HG02678 (cell line): ENCODE data around the gene SKAP1.
"Not testable (repeated sequence)": the region's sequence is repeated elsewhere in the genome, so short reads cannot be mapped to it uniquely, and the experiment has no call there.

Experiments used
- ATAC-seq: cut with Tn5 transposase; IDR thresholded peaks from one replicate; pipeline ENCODE4 v1.9.1; 2021; ENCODE audit warnings: mild to moderate bottlenecking, moderate library complexity; ENCODE audit not compliant: unreplicated experiment

SKAP1 gene

DNA sequence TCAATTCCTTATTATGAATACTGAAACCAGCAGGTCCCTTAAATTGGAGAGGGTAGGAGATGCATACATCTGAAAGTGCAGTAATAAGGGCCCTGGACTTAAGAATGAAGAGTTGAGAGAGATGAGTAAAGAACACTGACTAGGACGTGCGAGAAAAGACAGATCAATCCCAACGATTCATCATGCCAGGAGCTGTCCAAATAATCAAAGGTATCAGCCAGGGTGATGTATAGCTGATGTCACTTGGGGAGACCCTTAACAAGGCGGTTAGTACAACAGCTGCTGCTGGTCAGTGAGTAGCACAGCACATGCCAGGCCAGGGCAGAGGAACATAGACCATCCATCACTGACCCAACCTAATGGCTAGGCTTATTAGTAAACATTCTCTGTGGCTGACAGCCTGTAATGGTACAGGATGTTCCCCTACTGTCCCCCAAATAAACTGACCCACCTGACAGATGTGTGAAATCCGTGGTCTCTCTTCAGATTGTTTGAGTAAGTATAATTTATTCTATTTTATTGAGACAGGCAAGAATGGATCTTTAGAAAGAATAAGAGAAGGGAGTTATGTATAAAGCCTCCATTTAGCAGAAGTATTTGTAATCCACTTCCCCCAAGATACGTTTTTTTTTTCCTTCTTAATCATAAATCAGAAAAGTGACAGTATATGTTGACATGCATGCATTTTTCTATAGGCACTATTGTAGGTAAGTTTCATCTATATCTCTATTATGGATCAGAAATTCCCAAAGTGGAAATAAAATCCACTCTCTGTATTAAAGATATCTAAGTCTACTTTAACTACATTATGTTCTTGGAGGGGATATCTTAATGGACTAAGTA, 204.1 kb downstream of the SKAP1 start:
- ATAC-seq = no peak

DNA sequence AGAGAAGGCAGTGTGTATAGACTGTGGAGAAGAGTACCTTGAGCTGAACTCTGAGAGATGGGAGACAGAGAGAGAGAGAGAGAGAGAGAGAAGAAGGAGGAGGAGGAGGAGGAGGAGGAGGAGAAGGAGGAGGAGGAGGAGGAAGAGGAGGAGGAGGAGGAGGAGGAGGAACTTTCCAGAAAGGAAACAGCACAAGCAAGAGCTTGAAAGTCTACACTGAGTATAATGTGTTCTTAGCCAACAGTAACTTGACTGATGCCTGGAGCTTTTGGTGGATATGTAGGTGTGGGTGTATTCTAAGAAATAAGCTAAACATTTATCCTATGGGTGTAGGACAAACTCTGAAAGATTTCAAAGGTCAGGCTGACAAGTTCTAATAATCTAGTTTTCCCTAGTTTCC, 206.1 kb downstream of the SKAP1 start:
- ATAC-seq = no peak

DNA sequence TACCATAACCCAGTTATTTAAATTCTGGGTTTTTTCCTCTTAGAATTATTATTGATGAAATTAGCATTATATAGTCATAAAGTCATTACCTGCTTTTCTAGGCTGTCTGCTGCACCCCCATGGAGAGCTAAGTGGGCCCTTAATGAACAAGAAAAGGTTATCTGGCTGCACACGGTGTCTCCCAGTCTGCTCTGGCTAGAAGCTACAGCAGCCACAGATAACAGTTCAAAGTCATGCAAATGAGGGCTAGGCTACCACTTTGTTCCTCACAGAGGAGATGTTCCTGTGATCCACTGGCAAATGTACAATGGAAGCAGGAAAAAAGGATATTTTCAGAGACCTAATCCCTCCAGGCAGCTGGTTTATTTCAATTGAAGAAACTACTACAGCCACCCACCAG, 210.4 kb downstream of the SKAP1 start:
- ATAC-seq = no peak

DNA sequence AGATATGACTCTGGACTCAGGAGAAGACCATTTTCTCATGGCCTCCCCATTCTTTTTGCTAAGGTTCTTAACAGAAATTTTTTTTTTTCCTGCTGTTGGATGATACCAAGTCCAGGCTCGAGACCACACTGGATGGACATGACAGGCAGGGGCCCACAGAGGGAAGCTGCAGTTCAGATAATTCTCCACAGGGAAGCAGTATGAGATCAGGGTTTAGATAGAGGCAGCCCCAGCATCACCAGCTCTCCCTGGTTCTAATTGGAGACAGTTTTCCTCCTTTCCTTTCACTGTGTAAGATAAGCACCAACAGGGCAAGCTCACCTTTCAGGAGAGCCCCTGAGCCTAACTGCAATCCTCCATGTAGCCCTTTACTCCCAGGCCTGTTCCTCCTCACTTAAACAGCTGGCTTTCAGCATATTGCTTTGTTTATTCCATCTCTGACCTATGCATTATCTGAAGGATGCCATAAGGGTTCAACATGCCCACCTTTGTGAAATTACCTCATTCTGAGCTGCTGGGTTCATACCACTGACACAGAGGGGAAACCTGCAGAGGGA, 214.4 kb downstream of the SKAP1 start:
- ATAC-seq = no peak

DNA sequence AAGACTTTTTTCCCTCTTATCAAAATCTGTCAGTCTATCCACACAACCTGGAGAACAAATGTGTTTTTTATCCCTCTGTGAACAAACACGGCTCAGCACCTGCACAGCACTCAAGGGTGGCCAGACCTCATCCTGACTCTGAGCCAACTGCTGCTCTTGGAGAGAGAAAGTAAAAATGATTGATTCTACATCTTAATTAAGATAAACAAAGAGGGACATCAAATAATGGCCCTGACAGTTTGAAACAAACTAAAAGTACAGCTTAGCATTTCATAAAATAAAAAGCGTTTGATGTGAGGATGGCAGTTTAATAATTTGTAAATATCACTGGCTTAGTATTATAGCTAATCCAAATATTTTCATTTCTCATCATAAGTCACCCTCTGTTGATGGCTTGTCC, 216.2 kb downstream of the SKAP1 start:
- no peak for ATAC-seq

DNA sequence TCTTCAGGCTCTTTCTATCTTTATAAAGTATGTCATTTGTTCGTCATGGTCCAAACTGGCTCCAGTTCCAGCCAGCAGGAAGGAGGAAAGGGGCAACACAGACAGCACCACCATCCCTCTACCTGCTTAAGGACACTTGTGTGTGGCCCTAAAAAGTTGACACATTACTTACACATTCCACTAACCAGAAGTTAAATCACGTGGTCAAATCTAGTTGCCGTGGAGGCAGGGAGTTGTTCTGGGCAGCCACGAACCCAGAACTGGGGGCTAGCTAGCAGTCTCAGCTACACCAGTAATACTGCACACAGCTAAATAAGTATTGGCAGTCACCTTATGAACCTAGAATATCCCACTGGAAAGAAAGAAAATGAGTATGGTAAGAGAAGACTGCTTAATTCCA, 218.2 kb downstream of the SKAP1 start:
- no peak for ATAC-seq

DNA sequence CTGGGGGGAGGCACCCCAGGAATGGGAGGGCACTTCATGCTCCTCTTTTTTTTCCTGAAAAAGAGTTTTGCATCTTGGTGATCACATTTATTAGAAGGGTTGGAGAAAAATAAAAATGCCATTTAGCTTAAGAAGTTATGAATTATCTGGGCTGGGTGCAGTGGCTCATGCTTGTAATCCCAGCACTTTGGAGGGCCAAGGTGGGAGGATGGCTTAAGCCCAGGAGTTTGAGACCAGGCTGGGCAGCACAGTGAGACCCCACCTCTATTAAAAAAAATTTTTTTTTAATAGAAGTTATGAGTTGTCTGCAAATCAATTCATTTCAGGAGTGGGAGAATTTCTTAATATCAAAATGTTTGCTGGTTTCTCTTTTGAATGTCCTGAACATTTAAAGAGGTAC, 219.0 kb downstream of the SKAP1 start:
- no peak for ATAC-seq

DNA sequence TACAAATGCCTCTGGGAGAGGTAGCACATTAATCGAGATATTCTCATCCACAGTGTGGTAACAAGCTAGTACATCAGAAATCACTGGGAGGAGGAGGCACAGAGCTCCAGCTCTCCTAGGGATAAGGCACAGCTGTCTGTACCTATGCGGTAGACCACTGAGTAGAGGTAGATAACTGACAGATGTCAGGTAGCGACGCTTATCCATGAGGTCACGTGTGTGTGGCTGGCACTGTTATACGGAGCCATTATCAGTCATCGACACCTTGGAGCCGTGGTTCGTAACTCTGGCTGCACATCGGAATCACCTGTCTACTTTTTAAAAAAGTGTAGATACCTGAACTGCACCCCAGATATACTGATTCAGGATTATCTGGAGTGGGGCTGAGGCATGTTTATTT, 220.0 kb downstream of the SKAP1 start:
- no peak for ATAC-seq

DNA sequence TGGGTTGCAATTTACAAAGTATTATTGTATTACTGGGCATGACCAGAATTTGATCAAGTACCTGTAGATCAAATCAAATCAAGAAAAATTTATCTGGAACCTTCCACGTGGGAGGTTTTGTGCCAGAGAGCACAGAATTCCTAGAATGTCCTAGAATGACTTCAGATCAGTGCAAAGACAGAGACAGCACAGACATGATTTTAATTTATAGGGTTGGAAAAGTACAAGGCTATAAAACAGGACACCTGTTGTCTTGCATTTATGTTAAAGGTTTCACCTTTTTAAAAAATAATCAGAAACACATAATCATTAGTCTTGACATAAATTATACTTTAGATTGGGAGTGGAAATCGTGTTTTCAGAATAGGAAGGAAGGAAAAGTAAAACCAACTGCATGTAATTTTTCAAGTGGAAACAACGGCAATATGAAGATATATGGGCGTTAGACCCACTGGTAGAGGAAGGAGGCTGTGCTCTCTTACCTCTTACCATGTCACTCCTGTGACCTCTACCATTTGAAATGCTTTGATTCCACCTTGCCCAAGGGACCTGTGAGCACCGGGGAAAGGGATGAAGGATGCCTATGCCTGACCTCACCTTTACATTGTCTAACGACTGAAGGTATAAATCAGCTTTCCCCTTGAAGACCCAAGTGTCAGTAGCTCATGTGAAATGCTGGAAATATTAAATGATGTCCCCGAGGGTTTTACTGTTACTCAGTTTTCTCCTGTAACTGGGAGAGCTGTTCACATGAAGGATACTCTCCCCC, 222.1 kb downstream of the SKAP1 start:
- ATAC-seq = no peak

DNA sequence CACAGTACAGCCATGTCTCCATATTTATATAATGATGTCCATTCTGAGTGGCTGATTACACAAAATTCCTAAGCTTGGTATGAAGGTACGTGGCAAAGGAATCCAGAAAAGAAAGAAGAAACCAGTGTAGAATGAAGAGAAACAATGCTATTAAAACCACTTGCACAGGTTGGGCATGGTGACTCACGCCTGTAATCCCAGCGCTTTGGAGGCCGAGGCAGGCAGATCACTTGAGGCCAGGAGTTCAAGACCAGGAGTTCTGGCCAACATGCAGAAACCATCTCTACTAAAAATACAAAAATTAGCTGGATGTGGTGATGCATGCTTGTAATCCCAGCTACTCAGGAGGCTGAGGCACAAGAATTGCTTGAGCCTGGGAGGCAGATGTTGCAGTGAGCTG, 223.0 kb downstream of the SKAP1 start:
- not testable (repeated sequence) for ATAC-seq

DNA sequence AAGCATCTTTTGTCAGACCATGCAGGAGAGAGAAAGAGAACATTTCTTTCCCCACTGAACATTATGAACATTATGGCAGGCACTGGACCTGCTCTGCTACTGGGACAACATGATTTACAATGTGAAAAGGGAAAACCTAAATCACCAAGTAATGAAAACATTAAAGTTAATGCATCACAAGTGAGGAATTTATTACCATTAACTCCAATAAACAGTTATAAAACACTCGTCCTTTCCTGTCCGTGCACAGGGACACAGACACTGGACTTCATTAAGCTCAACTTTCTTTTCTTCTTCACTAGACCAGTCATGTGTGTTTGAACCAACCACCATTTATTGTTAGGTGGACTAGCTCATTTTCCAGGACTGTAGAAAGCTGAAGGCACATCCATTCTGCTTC, 227.1 kb downstream of the SKAP1 start:
- ATAC-seq = no peak

DNA sequence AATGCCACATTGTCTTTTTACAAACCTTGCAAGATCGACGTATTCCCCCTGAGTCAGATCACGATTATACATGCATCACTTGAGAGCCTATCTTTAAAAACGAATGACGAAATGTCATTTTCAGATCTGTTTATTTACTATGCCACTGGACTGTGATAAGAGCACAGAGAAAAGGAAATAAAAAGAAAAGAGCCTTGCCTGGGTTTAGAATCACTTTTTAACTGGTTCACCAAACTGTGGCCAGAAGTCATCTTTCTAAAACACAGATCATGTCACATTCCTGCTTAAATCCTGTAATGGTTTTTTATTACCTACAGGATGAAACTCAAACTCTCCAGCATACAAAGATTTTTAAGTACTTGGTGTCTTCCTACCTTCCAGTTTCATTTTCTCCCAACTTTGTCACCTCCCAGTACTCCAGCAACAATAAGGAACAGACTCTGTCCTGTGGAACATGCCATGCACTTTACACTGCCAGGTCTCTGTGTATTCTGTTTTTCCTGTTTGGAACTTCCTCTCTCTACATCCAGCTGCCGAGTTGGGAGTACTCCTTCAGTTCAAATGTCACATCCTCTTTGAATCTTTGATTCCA, 231.0 kb downstream of the SKAP1 start:
- ATAC-seq = no peak

DNA sequence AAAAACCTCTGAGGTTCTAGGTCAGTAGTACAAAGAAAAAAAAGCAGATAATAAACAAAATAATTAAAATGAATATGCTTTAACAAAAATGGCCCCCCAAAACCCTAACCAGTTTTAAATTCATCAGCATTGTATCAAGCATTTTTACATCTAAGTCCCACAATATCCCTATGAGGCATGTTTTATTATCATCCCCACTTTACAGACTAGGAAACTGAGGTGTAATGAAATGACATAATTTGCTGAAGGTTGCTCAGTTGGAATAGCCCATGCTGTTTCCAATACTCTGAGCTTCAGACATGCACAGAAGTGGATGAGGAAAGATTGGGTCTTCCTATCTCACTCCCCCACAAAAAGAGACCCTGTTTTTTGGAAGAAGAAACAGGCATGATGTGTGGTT, 234.1 kb downstream of the SKAP1 start:
- ATAC-seq = no peak

DNA sequence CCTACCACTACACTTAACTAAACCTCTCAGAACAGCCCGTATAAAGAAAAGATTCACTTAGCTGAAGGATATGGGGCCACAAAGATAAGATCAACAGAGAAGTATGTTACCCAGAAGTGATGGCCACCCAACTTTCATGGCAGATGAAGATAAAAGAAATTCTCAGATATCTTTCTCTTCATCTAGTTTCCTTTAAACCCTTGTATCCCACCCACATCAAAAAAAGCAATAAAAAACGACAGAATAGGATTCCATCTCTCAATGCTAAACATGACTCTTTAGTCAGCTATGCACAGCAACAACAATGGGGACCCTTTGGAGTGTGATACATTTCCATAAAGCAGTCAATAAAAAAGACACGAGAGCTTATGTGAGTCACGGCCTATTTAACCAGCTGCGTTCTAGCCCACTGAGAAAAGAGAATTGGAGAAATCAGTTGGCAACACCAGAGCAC, 235.9 kb downstream of the SKAP1 start:
- no peak for ATAC-seq

DNA sequence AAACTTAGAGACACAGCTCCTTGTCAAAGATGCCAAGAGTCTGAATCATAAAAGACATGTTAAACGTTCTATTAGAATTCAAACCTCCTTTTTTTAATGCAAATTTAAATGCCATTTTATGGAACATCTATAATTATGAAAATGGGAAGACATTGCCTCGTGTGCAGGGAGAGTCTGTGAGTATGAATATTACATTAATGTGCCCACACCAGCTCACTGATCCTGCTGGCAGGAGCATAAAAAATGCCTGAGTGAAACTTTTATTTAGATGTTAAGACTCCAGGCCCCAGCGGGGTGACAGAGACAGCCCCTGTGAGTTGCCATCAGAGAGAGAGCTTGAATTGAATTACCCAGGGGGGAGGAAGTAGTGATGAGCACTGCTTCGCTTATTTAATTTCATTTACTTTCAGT, 237.7 kb downstream of the SKAP1 start:
- no peak for ATAC-seq

DNA sequence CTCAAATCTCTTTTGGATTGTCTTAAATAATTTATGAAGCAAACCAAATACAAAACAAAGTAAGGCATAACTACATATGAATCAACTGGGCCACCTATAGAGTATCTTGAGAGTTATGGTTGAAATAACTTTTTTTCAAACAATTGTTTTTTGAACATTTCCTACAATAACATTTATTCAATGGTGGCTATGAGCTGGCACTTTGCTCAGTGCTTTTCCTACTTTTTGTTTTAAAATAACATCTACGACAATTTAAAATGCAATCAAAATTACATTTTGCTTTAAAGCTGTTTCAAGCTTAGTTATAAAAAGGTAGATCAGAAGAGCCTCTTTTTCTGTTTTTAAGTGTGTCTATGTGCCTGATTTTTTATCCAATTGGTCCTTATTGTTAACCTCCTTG, 238.7 kb downstream of the SKAP1 start:
- no peak for ATAC-seq

DNA sequence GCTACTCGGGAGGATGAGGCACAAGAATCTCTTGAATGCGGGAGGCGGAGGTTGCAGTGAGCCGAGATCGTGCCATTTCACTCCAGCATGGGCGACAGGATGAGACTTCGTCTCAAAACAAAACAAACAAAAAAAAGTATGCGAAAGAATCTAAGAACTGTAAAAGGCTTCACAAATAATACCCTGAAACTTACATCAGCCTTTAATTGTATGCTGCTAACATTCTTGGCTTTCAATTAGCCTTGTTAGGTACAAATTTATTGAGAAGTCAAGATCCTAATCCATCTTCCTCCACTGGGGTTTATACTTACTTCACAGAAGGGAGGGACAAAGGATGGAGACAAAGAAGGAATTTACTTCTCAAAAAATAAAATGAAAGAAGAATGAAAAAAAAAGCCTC, 239.1 kb downstream of the SKAP1 start:
- no peak for ATAC-seq

DNA sequence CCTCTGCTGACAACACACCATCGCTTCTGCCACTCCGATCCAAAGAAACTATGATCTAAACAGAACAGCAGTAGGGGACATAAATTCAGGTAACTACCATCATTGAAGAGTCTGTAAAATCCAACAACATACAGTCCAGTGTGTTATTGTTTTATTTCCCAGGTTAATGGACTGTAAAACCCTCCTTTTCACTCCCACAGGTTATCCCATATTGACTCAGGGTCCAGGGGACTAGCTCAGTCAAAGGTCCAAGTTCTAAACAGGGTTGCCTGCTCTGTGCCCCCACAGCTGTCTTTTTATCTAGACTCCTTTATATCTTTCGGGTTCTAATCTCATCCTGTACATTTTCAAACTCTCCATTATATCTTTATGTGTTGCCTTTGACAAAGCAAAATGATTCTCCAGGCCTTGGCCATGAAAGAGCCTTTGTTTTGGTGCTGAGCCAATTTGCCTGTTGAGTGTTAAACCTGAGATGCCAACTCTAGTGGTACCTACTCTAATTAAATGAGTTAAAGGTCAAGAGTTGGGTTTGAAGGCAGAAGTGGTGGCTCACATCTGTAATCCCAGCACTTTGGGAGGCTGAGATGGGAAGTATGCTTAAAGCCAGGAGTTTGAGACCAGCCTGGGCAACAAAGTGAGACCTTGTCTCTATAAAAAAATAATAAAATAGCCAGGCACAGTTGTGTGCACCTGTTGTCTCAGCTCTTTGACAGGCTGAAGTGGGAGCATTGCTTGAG, 242.0 kb downstream of the SKAP1 start:
- no peak for ATAC-seq

DNA sequence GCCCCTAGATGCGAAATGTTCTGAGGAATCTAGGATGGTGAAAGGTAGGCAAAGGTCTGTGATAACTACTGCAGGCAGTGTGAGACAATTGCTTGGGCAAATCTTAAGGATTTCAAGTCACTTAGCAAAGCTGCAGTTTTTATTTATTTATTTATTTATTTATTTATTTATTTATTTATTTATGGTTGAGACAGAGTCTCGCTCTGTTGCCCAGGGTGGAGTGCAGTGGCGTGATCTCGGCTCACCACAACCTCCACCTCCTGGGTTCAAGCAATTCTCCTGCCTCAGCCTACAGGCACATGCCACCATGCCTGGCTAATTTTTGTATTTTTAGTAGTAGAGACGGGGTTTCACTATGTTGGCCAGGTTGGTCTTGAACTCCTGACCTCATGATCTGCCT, 243.7 kb downstream of the SKAP1 start:
- ATAC-seq = not testable (repeated sequence)

DNA sequence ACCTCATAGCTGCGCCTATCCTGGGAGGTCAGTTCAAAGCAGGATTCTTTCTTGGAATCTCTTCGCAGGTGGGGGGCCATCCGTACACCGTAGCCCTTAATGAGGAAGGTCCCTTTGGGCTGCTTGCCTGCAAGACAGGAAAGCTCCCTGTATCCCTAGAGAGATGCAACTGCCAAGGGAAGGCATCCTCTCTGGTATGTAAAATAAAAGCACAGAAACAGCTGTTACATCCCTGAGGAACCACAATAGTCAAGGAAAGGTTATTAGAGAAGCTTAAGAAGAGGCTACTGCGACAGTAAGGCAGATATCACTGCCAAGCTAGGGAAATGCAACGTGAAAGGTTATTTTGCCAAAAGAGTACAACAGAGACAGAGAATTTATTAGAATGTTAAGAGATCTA, 245.3 kb downstream of the SKAP1 start:
- no peak for ATAC-seq

DNA sequence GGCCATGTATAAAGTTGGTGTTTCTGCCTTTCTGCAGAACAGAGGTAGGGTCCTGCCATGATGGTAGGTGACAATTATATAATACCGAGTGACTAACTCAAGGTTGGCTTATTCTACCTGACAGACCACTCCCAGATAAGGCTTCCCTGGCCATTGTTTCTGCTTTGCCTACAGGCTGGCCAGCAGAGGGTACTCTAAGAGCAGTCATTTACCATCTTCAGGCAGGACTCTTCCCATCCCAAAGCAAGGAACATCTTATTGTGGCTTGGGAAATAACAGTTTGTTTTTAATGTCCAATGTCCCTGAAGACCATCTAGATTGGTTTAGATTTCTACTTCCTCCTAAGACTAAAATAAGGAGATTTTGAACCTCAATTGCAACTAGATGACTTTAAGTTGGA, 248.4 kb downstream of the SKAP1 start:
- no peak for ATAC-seq
